SJSA1 (cell line): ENCODE data around the gene CX3CL1. TPM values are rescaled to one million over a fixed set of nuclear protein-coding genes. Genes with fewer than 3 reads are reported as not detected.

Experiments
- DNase-seq, 2 experiments: peaks; one replicate each; pipeline ENCODE4 v3.0.0-alpha.2; 2015 to 2020; ENCODE audit warnings: low spot score in 2 of 2, low read depth in 1 of 2
- H3K27ac ChIP-seq: fragments of 250-450 bp; sonication (Bioruptor Pico); 2 replicates; pipeline ENCODE4 v1.5.1; 2020; ENCODE audit warnings: mild to moderate bottlenecking, moderate library complexity
- H3K27me3 ChIP-seq: fragments of 250-450 bp; sonication (Bioruptor Pico); replicated peaks from 2 replicates; pipeline ENCODE4 v1.5.1; 2020; ENCODE audit warnings: mild to moderate bottlenecking, moderate library complexity
- H3K36me3 ChIP-seq: fragments of 250-450 bp; sonication (Bioruptor Pico); 2 replicates; pipeline ENCODE4 v1.5.1; 2020; ENCODE audit warnings: mild to moderate bottlenecking
- H3K4me1 ChIP-seq: fragments of 250-450 bp; sonication (Bioruptor Pico); replicated peaks from 2 replicates; pipeline ENCODE4 v1.6.1; 2021; ENCODE audit warnings: mild to moderate bottlenecking
- H3K4me3 ChIP-seq: fragments of 250-450 bp; sonication (Bioruptor Pico); 2 replicates; pipeline ENCODE4 v1.5.1; 2020; ENCODE audit warnings: mild to moderate bottlenecking
- H3K9me3 ChIP-seq: fragments of 250-450 bp; sonication (Bioruptor Pico); replicated peaks from 2 replicates; pipeline ENCODE4 v1.5.1; 2020; ENCODE audit warnings: mild to moderate bottlenecking
- total RNA-seq: library from RNA; depleted of rRNA; stranded (reverse); fragments of >200 nt; shearing (Covaris generic); gene quantifications from 2 replicates; pipeline ENCODE4 v1.2.3, GENCODE V29; 2014

Gene CX3CL1
- total RNA-seq, 1 experiment from 2014 or later, result 0.18 TPM

DNA sequence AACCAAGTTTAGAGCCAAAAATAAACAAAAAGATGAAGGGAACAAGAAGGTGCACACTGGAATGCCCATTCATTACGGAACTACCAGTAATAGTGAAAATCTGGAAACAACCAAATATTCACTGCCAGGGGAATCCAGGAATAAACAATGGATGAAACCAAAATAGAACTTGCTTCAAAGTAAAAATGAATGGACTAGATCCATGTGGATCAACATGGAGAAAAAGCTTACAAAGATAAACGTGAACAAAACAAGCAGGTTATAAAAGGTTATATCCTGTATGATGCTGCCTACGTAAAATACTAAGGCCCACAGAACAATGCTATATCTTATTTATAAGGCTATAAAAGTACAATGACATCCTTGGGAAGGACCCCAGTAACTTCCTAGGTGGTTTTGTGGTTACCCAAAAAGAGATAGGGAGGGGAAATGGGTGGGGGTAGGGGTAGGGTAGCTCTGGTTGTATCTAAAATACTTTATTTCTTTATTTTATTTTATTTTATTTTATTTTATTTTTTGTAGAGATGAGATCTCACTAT lies 26.6 kb upstream of the CX3CL1 start:
- Histone ChIP-seq H3K4me1 (peaks cover 18% of the 10 kb centered on the region), H3K9me3 (no peaks in the 10 kb centered on the region), H3K27ac (no peak overlapping the region), H3K4me3 (no peak overlapping the region), H3K27me3 (peaks cover 20% of the 10 kb centered on the region), H3K36me3 (no peaks in the 10 kb centered on the region)
- no peak for DNase-seq

GRCh38 chr16:57347858-57348257 lies 24.4 kb upstream of the CX3CL1 start:
- Histone ChIP-seq H3K27me3 (peaks cover 25% of the 10 kb centered on the region), H3K27ac (no peak overlapping the region), H3K4me3 (no peak overlapping the region), H3K9me3 (no peaks in the 10 kb centered on the region), H3K36me3 (no peaks in the 10 kb centered on the region), H3K4me1 (no peaks in the 10 kb centered on the region)
- DNase-seq, result peak in 1 of 2 experiments; percentile 8

GRCh38 chr16:57348327-57348726 lies 24.0 kb upstream of the CX3CL1 start:
- no peaks in the 10 kb centered on the region for H3K4me1 ChIP-seq
- no peak overlapping the region for H3K27ac ChIP-seq
- peaks cover 25% of the 10 kb centered on the region for H3K27me3 ChIP-seq
- H3K36me3 ChIP-seq, result no peaks in the 10 kb centered on the region
- no peak overlapping the region for H3K4me3 ChIP-seq
- no peaks in the 10 kb centered on the region for H3K9me3 ChIP-seq
- DNase-seq, result peak in 1 of 2 experiments; percentile 16

DNA sequence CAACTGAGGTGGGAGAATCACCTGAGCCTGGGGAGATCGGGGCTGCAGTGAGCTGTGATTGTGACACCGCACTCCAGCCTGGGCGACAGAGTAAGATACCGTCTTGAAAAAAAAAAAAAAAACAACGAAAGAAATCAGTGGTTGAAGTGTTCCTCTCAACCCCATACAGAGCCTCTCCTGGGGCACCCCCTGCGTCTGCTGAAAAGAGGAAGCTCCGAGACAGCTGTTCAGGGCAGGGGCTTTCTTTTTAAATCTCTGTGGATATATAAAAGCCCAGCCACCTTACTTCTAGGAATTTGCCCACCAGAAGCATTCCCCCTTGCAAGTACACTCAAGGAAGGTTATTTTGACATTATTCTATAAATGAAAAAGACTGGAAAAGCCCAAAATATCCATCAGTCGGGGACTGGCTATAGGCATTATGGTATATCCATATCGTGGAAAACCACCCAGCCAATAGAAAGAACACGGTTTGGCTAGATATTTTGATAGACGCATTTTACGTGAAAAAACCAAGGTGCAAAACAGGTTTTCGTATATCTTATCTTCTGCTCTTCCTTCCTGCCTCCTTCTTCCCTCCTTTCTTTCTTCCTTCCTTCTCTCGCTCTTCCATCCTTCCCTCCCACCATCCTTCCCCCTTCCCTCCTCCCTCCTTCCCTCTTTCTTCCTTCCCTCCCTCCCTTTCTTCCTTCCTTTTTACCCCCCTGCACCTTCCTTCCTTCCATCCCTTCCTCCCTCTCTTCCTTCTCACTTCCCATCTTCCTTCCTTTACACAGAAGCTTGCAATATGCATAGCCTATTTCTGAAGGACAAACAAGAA lies 22.9 kb upstream of the CX3CL1 start:
- Histone ChIP-seq H3K27me3 (peaks cover 25% of the 10 kb centered on the region), H3K36me3 (no peaks in the 10 kb centered on the region), H3K4me3 (no peak overlapping the region), H3K4me1 (no peaks in the 10 kb centered on the region), H3K9me3 (no peaks in the 10 kb centered on the region), H3K27ac (no peak overlapping the region)
- DNase-seq, result peak in 1 of 2 experiments; percentile 19

GRCh38 chr16:57352636-57353047 lies 19.6 kb upstream of the CX3CL1 start:
- Histone ChIP-seq H3K27ac (no peak overlapping the region), H3K4me1 (no peaks in the 10 kb centered on the region), H3K9me3 (no peaks in the 10 kb centered on the region), H3K4me3 (no peak overlapping the region), H3K36me3 (no peaks in the 10 kb centered on the region), H3K27me3 (peaks cover 23% of the 10 kb centered on the region)
- DNase-seq, result no peak

DNA sequence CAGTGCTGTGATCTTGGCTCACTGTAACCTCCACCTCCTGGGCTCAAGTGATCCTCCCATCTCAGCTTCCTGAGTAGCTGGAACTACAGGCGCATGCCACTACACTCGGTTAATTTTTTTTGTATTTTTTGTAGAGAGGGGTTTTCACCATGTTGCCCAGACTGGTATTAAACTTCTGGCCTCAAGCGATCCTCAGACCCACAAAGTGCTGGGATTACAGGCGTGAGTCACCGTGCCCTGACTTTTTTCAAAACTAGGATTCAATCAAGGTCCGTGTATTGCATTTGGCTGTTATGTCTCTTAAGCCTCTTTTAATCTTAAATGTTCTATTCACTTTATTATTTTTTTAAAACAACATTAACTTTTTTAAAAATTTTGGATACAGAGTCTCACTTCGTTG lies 18.0 kb upstream of the CX3CL1 start:
- H3K36me3 ChIP-seq, result no peaks in the 10 kb centered on the region
- H3K4me1 ChIP-seq, result no peaks in the 10 kb centered on the region
- no peak for DNase-seq
- H3K9me3 ChIP-seq, result no peaks in the 10 kb centered on the region
- H3K27ac ChIP-seq, result no peak overlapping the region
- peaks cover 11% of the 10 kb centered on the region for H3K27me3 ChIP-seq
- H3K4me3 ChIP-seq, result no peak overlapping the region

GRCh38 chr16:57355898-57356414 lies 16.3 kb upstream of the CX3CL1 start:
- Histone ChIP-seq H3K27ac (no peak overlapping the region), H3K4me1 (no peaks in the 10 kb centered on the region), H3K4me3 (no peak overlapping the region)

DNA sequence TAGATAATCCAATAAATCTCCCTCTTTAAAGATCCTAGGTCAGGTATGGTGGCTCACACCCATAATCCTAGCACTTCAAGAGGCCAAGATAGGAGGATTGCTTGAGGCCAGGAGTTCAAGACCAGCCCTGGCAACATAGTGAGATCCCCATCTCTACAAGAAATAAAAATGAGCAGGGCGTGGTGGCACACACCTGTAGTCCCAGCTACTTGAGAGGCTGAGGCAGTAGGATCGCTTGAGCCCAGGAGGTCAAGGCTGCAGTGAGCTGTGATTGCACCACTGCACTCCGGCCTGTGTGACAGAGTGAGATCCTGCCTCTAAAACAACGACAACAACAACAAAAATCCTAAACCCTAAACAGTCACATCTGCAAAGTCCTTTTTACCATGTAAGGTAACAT lies 15.7 kb upstream of the CX3CL1 start:
- H3K4me3 ChIP-seq, result no peak overlapping the region
- no peaks in the 10 kb centered on the region for H3K9me3 ChIP-seq
- no peak for DNase-seq
- H3K27me3 ChIP-seq, result peaks cover 4% of the 10 kb centered on the region; the same call in 1 of the 2 replicates
- no peaks in the 10 kb centered on the region for H3K36me3 ChIP-seq
- H3K4me1 ChIP-seq, result no peaks in the 10 kb centered on the region
- no peak overlapping the region for H3K27ac ChIP-seq

More at GRCh38 chr16:57355898-57356414, 16.3 kb upstream of the CX3CL1 start:
- H3K9me3 ChIP-seq, result no peaks in the 10 kb centered on the region
- H3K27me3 ChIP-seq, result peaks cover 4% of the 10 kb centered on the region; the same call in 1 of the 2 replicates
- no peaks in the 10 kb centered on the region for H3K36me3 ChIP-seq
- no peak for DNase-seq

DNA sequence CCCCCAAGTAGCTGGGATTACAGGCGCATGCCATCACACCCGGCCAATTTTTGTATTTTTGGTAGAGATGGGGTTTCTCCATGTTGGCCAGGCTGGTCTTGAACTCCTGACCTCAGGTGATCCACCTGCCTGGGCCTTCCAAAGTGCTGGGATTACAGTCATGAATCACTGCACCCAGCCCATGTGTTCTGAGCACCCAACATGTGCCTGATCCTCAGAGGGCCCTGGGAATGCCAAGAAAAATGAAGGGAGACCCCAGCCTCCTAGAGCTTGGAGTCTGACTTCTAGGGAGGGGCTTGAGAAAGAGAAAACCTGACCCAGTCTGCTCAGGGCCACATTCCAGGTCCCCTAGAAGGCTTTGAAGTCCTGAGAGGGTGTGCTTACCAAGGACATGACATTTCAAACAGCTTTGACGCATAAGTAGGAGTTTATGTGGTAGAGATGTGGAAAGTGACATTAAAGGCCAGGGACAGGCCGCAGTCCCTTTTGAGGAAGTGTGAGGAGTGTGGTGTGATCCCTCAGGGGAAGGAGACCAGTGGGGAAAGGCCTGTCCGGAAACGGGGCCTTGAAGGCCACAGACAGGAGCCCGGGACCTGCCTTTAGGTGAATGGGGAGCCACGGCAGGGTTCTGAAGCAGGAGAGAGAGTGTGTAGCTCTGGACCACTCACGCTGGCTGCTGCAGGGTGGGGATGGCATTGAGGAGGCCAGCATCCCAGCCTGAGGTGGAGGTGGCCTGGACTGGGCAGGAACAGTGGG lies 14.8 kb upstream of the CX3CL1 start:
- Histone ChIP-seq H3K27me3 (no peaks in the 10 kb centered on the region), H3K4me1 (no peaks in the 10 kb centered on the region), H3K4me3 (no peak overlapping the region), H3K27ac (no peak overlapping the region), H3K9me3 (no peaks in the 10 kb centered on the region), H3K36me3 (no peaks in the 10 kb centered on the region)
- DNase-seq, result no peak

DNA sequence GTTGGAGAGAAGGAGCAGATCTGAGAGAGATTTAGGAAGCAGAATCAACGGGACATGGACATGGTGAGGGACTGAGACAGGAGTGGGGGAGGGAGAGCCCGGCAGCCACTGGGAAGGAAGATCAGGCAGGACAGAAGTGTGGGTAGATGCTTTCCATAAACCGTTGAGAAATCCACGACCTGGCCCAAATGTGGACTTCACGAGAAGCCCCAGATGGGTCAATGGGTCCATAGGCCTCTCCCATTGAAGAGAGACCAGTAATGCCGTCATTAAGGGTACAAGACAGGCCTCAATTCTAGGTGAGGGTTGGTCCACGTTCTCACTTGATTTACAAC lies 14.2 kb upstream of the CX3CL1 start:
- Histone ChIP-seq H3K27ac (no peak overlapping the region), H3K27me3 (no peaks in the 10 kb centered on the region), H3K36me3 (no peaks in the 10 kb centered on the region), H3K9me3 (no peaks in the 10 kb centered on the region), H3K4me3 (no peak overlapping the region), H3K4me1 (no peaks in the 10 kb centered on the region)
- DNase-seq, result no peak

DNA sequence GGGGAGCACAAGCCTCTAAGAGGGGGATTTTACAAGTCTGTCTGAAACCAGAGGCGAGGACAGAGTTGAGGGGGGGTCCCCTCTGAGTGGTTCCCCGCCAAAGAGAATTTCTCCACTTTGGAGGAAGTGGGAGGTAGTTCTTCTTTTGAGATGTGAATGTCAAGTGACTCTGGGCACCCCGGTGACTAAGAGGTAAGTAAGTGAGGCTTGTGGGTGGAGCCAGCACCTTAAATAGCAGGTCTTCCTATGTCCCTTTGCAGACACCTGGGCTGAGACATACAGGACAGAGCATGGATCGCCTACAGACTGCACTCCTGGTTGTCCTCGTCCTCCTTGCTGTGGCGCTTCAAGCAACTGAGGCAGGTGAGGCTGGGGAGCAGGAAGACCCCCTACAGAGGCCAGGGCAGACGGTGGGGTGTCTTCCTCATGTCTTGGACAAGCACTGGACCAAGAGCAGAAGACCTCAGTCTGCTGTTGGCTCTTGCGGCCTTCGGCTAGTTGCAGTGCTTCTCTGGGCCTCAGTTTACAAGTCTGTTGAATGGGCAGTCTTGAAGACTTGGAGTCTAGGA lies 13.7 kb upstream of the CX3CL1 start, which contains the start of gene CCL22:
Gene CCL22, plus strand, starts transcription at position 257 of the 569 bp plus-strand sequence. Its CDS starts 34 bp downstream, at position 291.
- no peaks in the 10 kb centered on the region for H3K4me1 ChIP-seq
- no peaks in the 10 kb centered on the region for H3K9me3 ChIP-seq
- H3K4me3 ChIP-seq, result no peak within 1 kb of the TSS
- H3K27me3 ChIP-seq, result no peaks in the 10 kb centered on the region
- DNase-seq, result no peak
- H3K36me3 ChIP-seq, result no peaks in the 10 kb centered on the region
- no peak within 1 kb of the TSS for H3K27ac ChIP-seq

DNA sequence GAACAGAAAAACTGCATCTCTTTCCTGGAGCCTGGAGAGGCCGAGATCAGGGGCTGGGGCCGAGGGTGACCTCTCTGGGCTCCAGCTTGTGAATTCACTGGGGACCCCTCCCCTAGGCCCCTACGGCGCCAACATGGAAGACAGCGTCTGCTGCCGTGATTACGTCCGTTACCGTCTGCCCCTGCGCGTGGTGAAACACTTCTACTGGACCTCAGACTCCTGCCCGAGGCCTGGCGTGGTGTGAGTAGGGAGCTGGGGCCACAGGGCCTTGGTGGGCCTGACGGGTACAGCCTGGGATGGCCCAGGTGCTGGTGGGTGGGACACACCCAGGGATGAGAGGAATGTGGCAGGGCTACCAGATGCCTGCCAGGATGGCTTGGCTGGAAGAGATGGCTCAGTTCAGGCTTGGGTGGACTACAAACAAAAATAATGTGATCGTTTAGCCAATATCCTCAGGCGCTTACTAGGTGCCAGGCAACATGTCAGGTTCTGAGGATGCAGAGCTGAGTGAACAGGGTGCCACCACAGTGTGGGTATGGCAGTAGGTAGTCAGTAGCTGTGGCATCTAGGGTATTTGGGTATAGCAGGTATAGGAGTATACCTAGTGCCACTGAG lies 11.9 kb upstream of the CX3CL1 start:
- Histone ChIP-seq H3K27me3 (no peaks in the 10 kb centered on the region), H3K4me3 (no peak overlapping the region), H3K27ac (no peak overlapping the region)

DNA sequence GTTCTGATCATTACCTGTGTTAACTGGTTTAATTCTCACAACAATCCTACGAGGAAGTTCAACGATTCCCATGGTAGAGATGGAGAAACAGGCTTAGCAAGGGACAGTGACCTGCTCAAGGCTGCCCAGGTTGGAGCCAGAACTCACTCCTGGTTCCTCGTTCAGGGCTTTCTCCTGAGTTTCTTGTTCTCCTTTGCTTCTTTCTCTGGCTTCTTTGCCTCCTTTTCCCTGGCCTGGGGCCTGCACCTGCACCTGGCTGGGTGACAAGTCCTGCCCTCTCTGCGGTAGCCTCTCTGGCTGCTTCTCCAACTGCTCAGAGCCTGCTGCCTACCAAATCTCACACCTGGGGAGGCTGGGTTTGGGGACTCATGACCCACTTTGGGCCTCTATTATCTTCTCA lies 10.9 kb upstream of the CX3CL1 start:
- DNase-seq, result no peak
- H3K27ac ChIP-seq, result no peak overlapping the region
- no peaks in the 10 kb centered on the region for H3K36me3 ChIP-seq
- no peak overlapping the region for H3K4me3 ChIP-seq
- H3K9me3 ChIP-seq, result no peaks in the 10 kb centered on the region
- no peaks in the 10 kb centered on the region for H3K4me1 ChIP-seq
- no peaks in the 10 kb centered on the region for H3K27me3 ChIP-seq

More for the DNA sequence above, 11.9 kb upstream of the CX3CL1 start:
- Histone ChIP-seq H3K36me3 (no peaks in the 10 kb centered on the region), H3K4me1 (no peaks in the 10 kb centered on the region), H3K9me3 (no peaks in the 10 kb centered on the region)
- no peak for DNase-seq
